HG03108 (cell line): ENCODE measurements around the gene MYRFL.

ENCODE experiments used
- ATAC-seq: cut with Tn5 transposase; IDR thresholded peaks from one replicate; pipeline ENCODE4 v1.9.1; 2021; ENCODE audit warnings: moderate library complexity; ENCODE audit not compliant: unreplicated experiment

MYRFL gene

DNA sequence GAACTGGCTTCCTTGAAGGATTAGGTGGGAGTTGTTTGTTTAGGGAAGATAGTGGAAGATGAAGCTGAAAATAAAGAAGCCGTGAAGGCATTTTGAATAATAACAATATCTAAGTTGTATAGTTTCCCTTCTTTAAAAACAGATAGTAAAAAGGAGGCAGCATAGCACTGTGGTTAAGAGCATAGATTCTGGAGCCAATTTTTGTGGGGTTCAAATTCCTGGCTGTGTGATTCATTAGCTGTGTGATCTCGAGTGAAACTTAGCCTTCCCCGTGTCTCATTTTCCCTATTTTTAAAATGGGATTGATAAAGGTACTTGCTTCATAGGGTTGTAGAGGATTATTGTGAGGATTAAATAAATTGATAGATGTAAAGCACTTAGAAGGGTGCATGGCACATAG is 104.5 kb downstream of the MYRFL start:
- no peak for ATAC-seq

DNA sequence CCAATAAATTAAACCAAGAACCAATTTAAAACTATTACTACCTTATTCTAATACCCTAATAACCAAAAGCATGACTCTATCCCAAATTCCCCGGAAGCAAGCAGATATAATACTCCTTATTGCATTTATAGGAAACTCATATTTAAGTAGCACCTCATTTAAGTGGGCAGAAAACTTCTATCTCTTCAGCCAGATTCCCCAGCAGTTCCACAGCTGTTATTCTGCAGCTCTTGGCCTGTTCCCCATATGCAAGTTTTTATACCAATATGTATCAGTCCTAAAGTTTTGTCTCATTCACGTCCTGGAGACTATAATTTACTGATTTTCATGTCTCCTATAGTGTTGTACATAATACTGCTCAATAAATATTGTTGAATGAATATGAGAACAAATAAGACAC is 106.5 kb downstream of the MYRFL start:
- ATAC-seq: no peak

DNA sequence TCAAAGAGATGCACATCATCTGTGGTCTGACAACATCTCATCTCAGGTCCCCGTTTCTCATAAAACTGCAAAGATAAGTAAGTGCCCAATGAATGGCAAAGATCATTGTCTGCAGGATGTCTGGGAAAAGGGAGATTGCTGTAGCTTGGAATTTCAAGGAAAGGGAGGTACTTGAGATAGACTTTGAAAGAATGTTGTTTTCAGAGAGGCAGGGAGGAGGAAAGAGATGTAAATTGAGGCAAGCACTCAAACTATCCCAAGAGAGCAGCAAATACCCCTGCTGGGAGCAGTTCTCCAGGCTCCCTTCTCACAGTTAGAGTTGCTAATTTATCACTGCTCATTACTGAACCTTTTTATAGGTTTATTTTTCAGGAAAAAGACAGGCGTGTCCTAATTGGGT is 107.1 kb downstream of the MYRFL start:
- ATAC-seq: no peak

DNA sequence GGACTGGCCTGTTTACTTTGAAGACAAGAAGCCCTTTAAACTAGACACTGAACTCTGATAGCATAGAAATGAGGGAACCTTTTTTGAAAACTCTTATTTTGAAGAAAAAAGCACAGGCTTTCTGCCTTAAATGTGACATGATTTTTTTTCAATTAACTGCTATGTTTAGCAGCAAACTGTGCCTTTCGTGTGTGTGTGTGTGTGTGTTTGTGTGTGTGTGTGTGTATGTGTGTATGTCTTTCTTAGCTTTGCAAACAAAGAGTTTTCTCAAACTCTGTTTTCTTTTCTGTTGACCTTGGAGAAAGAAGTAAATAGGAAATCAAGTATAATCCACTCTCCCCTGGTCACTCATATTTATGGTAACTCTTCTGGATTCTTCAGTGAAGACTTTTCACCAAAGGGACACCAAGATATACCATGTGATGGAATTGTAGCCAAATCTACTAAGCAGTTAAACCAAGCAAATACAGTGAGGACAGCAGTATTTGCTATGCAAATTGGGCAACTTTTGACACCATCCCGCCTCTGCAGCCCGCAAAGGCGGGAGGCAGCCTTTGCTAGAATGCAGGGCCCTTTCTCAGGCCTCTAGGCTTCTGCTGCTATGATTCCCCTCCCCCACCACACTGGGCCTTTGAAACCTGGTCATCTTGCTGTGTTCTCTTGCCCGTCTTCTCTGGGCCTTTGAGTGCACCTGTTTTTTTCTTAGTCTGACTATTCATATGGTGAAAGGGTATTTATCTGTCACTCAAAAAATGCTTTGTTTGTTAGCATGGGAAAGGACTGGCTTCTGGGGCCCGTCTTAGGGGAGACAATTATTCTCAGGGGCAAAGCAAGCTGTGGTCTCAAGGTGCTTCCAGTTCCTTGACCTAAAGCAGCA is 107.9 kb downstream of the MYRFL start:
- ATAC-seq: no peak

DNA sequence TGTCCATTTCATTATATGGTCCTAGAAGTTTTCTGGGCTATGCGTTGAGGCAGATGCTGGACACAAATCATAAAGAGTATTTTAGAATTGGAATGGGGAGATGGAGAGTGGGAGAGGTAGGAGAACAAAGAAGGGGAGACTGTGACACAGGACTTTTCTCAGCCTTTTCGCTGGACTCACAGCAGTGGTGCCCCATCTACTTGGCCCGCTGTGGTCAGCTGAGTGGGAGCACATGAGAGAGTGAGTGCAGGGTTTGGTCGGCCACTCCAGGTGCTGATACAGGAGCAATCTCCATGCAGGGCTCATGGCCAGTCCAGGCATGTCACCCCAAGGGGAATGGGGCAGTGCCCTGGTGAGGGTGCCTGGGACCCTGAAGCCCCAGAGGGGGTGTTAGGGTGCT is 109.0 kb downstream of the MYRFL start:
- ATAC-seq: no peak

DNA sequence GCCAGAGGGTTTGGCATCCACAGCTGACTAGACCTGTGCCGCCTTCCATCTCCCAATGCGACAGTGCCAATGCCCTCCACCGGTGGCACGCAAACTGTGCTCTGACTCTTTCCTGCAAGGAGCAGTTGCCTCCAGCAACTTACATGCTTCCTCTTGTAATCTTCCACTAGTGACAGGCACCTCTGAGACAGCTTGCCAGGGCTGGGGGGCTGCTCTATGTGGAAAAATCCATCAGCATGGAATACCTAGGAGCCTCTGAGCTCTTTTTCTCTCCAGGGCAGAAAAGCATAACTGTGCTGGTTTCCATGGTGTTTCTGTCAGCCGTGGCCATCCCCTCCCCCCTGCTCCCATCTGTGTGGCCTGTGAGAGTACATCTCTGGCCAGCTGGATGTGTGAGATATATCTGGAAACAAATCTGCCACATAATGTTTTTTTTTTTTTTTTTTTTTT is 110.6 kb downstream of the MYRFL start:
- no peak for ATAC-seq

DNA sequence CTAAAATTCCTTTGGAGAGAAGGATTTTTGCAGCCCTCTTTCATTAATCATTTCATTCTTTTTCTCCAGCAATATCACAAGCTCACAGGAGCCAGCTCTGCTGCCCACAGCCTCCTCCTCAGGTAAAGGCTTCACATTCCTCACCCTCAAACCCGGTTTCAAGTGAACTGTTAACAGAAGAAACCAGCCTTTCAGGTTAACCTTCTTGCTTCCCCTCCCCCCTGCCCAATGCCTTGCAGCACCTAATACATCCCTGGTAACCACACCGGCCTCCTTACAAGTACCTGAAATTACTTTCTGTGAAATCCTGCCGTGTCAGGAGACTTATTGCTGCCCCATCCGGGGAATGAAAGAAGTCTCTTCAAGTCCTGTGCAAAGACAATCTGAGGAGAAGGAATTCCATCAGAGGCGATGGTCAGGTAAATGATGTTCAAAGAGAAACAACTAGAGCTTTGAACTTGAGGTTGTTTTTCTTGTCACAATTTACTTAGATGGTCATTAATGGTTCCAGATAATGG is 111.2 kb downstream of the MYRFL start:
- no peak for ATAC-seq

DNA sequence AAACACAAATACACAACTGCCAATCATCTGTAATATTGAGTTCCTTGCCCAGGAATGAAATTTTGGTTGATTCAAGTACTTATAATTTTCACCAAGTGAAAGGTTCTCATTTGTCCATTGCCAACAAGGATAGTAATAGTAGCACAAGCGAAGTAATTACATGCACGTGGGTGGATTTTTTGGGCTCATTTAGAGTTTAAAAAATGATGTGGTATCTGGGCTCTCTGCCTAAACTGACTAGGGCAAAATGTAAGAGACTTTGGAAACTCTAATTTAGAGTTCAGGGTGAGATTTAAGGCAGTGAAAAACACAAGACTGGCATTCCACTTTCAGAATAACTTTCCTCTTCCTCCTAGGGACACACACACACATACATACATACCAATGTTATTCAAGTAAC is 111.7 kb downstream of the MYRFL start:
- ATAC-seq: no peak

DNA sequence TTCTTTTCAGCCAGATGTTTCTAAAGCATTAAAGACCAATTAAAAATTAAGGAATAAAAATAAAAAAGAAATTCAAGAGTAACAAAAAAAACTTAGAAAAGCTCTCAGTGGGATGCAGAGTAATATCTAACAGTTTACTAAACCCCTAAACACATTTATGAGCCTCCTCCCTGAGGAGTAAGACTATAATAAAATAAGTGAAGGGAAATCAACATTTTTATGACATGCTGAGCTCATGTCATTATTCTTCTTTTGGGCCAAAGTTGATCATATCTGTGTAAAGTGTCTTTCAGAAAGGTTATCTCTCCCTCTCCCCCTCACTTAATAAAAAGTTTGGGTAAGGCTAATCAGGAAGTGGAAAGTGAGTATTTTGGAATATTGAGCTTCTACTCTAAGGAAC is 122.1 kb downstream of the MYRFL start:
- ATAC-seq: no peak

DNA sequence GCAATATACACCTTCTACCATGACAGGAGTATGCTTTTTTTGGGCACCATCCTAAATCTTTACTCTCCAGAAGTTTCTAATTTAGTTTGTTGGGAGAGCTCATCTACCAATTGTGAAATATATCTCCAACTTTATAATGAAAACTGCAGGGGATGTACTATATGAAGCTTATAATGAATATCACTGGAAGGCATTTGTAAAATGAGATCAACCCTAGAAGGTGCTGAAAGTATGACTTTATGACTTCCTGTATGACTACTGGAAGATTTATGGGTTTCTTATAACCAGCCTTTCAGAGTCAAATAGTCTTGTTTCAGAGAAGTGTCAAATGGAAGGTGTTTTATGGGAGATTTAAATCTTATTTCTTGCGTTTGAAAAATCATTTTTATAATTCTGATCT is 122.9 kb downstream of the MYRFL start:
- ATAC-seq: no peak

DNA sequence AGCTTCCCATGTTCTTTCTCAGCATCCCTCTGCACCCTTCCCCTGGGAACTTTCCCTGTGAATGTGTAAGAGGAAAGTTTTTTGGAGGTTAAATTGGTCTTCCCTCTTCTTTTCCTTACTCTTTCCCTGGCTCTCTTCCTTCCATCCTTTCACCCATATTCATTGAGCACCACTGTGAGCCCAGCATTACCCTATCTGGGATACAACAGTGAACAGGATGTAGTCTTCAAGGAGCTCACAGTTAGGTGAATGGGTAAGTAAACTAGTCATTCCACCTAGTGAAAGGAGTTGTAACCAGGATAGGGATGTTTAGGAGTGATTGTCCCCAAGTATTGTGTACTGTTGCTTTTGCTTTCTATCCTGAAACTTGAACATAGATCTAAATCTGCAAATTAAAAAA is 123.8 kb downstream of the MYRFL start:
- ATAC-seq: no peak

DNA sequence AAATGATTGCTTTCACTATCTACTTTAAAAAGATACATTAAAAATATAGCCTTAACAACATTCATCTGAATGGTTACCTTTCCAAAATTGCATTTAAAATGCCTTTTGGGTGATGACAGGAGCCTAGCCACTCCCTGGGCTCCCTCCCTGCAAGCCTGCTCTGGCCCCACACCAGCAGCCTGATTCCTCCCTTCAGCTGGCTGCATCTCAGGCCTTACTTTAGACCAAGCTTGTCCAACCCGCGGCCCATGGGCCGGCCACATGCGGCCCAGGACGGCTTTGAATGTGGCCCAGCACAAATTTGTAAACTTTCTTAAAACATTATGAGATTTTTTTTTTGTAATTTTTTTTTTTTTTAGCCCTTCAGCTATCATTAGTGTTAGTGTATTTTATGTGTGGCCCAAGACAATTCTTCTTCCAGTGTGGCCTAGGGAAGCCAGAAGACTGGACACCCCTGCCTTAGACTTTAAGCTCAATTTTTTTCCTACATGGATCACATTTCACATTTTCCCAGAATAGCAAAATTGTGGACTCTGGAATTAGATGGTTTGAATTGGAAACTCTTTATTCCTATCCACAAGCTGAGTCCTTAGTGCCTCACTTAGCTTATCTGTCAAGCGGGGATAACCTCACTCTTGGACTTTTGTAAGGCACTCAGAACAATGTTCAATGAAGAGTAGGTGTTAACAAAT is 124.4 kb downstream of the MYRFL start:
- ATAC-seq: no peak

DNA sequence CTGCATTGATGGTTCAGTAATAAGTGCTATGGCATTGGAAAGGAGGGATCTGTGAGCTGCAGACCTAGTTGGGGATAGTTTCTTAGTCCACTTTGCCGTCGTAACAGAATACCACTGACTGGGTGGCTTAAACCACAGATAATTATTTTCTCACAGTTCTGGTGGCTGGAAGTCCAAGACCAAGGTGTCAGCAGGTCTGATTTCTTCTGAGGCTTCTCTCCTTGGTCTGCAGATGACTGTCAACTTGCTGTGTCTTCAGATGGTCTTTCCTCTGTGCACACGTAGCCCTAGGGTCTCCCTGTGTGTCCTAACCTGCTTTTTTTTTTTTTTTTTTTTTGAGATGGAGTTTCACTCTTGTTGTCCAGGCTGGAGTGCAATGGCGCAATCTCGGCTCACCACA is 126.1 kb downstream of the MYRFL start:
- no peak for ATAC-seq

DNA sequence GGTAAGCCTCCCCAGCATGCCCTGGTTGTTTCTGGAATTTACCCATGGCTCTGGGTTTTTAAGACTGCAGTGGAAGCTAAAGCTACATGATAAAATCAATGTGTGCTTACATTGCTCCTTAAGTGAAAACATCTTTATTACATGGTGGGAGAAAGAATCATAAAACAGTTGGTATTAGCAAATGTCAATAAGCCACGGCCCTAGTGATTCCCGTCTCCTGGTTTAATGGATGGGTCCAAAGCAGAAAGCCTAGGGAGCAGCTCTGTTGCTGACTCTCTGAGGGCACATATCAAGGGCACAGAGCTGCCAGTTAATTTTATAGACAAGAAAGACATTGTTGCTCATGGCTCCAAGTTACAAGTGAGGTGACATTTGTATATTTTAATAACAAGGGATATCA is 127.9 kb downstream of the MYRFL start:
- no peak for ATAC-seq

DNA sequence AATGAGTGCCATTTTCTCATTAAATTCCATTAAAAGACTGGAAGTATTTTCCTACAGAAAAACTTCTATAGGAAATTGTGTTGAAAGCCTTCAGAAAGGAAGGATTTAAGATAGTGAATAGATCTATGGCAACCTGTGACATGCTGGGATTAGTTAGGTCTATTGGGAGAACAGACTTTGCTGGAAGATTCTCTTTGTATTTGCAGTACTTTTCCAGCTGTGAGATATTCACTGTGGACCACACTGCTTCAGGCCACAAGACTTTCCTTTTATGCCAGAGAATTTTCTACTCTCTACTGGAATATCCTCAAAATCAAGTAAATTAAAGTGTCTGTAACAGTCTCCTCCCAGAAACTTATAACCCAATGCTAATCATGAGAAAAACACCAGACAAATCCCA is 136.2 kb downstream of the MYRFL start:
- no peak for ATAC-seq

DNA sequence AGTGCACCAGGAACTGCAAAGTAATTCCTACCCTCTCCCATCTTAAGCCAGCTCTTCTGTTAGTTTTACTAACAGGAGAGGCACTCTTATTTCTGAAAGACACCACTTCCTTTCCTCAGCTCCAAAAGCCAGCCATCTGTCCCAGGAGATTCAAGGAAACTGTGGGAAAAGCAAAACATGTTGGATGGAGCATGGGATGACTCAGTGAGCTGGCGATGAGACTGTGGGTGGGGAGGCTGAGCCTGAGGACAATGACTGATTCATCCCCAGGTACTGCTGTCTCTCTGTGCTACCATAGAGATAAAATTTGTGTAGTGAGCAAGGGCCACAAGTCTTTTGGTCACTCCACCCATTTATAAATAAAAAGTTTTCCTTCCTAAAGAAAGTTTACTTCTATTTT is 141.4 kb downstream of the MYRFL start:
- no peak for ATAC-seq

DNA sequence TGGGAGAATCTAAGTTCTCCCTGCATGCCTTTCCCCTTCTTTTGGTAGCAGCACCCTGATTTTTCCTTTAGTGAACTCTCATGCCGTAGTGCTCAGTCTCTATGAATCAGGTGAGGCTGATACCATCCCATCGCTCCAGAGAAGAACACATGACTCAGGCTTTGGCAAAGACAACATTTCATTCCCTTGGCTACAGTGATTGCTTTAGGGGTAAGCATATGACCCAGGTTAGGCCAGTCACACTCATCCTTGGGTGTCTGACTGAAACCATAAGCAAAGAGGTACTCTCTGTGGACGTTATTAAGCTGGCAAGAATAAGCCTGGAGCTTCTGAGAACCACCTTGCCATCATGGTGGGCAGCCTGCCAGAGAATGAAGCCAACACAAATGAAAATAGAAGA is 141.8 kb downstream of the MYRFL start:
- ATAC-seq: no peak

DNA sequence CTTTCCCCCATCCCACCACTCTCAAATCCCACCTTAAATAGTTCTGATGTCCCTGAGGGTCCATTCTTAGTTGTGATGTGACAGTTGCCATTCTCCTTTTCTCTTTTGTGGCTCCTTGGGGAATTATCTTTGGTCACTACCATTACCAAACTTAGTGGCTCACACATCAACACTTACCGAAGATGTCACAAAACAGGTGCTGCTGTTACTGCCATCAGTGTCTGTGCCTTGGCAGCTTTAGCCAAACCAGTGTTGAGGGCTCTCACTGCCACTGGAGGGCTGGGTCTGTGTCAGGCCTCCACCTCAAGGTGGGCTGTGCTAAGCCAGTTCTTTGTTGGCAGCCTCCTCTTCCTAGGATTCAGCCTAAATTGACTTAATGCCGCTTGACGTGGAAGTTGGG is 144.0 kb downstream of the MYRFL start:
- ATAC-seq: no peak

DNA sequence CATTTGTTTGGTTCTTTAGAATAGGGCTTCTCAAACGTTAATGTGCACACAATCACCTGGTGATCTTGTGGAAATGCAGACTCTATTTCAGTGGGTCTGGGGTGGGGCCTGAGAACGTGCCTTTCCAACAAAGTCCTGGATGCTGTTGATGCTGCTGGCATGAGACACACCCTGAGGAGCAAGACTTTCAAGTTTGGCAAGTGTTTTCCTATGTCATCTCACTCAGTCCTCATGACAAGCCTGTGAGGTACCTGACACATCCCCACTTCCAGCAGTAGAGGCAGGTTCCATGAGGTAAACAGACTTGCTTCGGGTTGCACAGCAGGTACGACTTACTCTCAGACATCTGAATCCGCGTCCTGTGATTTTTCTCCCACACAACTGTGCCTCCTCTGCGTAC is 147.1 kb downstream of the MYRFL start:
- no peak for ATAC-seq

DNA sequence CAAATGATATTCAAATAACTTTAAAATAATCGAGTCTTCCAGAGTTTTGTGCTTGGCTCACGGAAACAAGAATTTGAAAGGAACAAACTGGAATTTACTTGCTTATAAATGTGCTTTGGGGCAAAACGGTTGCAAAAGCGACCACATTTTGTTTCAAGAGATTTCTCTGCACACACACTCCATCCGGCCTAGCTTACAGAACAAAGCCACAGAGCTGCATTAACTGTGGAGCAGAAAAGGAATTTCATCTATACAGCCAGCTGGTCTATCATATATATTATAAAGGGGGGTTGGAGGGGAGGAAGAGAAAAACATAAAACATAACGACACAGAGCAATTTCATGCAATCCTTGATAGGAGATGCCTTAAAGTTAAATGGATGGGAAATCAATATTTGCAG is 153.0 kb downstream of the MYRFL start:
- no peak for ATAC-seq

DNA sequence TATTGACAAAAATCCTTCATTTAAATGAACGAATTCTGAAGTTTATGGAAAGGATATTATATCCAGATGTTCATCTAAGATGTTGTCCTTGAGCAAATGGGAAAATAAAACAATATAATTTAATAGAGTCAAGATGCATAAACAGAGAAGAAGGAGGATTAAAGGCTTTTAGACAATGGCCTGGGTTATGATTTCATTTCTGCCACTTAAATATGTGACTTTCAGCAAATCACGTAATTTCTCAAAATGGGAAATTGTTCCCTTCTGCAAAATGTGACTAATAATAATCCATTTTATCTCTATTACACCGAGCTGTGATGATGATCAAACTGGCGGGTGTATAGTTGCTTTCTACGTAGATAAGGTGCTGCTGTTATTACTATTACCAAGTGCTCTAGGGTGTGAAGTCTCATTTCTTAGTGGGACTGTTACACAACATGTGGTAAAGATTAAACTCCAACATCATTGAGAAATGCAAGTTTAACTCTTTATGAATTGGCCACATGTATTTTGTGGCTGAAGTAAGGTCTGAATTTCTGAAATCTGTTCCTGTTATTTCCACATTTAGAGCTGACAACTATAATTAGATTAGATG is 157.0 kb downstream of the MYRFL start:
- ATAC-seq: no peak

DNA sequence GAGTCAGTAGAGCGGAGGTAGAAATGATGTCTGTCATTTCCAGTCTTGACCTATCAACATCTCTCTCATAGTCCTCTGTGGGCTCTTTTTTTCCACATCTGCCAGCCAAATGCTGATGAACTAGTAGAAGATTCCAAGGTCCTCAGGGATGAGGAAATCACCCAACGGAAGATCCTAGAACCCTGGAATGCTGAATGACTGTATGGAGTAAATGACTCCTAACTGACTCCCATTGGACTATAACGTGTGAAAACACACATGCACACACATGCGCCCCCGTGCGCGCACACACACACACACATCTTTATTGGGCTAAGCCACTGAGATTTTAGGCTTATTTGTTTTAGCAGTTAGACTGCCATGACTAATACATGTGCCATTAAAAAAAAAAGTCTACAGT is 159.2 kb downstream of the MYRFL start:
- no peak for ATAC-seq
